Measurements from ENCODE around the gene FERMT3.

GRCh38 chr11:64204080-64204440, 2.5 kb upstream of the FERMT3 start:
- TF ChIP-seq CTCF (IDR thresholded peaks at IDR 0.05; ENCODE audit: extremely low read depth in 1 of 2, insufficient read depth in 1 of 2, low read depth in 1 of 2, low read length in 2 of 2) (no peak), EZH2 (IDR thresholded peaks at IDR 0.05; ENCODE audit: borderline replicate concordance, low read depth, low read length, severe bottlenecking) (no peak), POLR2AphosphoS5 (IDR thresholded peaks at IDR 0.05; ENCODE audit: insufficient read depth, low read depth, low read length) (no peak)

Data from endothelial cell of umbilical vein (primary cell).